IPS DF 19.7 (cell line): ENCODE data around the gene HPSE2.

Source experiments
- DNase-seq: peaks from one replicate; pipeline ENCODE4 v3.0.0-alpha.2; 2013; ENCODE audit warnings: low read depth, low spot score

HPSE2 gene

GRCh38 chr10:98465866-98466265, 769.8 kb downstream of the HPSE2 start:
- DNase-seq, result no peak

- DNase-seq, result no peak
Measured at GRCh38 chr10:98463976-98464754, 771.5 kb downstream of the HPSE2 start.

GRCh38 chr10:98463016-98463415, 772.6 kb downstream of the HPSE2 start:
- DNase-seq, result no peak

DNA sequence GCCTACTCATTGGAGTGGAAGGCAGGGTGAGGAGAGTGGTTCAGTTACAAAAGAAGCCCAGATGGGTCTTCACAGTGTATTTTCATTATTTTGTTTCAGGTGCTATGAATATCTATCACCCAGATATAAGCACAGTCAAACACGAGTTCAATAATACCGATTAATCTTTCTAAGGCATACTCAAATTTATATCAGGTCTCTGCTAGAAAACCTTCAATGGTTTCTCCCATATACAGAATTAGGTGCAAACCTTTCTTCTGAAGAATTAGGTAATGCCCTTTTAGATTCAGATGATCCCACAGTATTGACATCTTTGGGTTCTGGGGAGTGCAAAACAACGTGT, 774.2 kb downstream of the HPSE2 start:
- no peak for DNase-seq

GRCh38 chr10:98460837-98461499, 774.7 kb downstream of the HPSE2 start:
- no peak for DNase-seq

- no peak for DNase-seq
Measured at GRCh38 chr10:98458809-98459784, 776.6 kb downstream of the HPSE2 start.

GRCh38 chr10:98457721-98458120, 777.9 kb downstream of the HPSE2 start:
- DNase-seq, result no peak

DNA sequence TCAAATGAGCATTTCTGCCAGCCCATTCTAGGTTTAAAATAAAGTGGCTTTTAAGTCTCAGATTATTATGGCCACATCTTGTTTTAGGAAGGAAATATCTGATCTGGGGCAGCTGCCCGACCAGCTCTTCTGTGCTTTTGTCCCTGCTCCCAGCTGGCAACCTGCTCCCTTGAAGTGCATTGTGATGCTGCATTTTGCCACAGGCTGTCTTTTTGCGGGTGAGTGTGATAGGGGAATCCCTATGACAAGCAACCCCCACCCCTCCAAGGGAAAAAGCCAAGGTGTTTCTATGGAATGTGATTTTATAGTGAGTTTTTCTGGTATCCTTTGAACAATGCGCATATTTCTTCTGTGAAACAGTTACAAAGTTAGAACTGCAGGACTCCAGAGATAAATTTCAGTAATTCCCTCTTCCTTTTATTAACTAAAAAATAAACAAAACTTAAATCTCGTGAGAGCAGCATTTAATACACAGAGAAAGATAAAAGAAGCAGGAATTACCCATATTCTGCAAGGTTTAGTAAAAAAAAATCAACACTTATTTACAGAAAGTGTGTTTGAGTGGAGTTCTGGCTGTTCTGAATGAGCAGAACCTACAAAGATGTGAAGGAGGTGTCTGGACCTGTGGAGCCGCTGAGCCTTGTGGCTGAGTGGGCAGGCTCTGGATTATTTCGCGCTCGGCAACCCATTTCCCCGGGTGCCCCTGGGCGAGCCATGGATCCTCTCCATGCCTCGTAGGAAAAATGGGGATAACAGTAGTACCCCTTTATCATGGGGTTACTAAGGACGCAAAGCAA, 778.8 kb downstream of the HPSE2 start:
- no peak for DNase-seq

GRCh38 chr10:98456043-98456570, 779.5 kb downstream of the HPSE2 start:
- no peak for DNase-seq

- no peak for DNase-seq
Measured at GRCh38 chr10:98453729-98454128, 781.9 kb downstream of the HPSE2 start.

DNA sequence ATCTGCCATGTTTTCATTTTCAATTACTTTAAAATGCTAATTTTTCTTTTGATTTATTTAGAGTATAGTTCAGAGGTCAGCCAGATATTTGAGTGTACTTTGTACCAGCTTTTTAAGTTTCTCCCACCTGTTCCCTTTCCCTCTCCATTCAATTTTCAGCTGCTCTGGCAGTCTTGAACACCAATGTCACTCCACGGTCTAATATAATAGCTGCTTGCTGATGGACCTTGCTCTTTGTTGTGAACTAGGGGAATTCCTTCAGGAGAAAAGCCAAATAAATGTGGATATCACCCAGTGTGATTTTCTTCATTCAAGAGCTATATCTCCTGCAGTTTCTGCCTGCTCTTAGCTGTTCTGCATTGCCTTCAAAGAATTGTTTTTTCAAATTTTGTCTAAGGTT, 785.0 kb downstream of the HPSE2 start:
- no peak for DNase-seq

GRCh38 chr10:98449287-98449686, 786.4 kb downstream of the HPSE2 start:
- DNase-seq, result no peak

DNA sequence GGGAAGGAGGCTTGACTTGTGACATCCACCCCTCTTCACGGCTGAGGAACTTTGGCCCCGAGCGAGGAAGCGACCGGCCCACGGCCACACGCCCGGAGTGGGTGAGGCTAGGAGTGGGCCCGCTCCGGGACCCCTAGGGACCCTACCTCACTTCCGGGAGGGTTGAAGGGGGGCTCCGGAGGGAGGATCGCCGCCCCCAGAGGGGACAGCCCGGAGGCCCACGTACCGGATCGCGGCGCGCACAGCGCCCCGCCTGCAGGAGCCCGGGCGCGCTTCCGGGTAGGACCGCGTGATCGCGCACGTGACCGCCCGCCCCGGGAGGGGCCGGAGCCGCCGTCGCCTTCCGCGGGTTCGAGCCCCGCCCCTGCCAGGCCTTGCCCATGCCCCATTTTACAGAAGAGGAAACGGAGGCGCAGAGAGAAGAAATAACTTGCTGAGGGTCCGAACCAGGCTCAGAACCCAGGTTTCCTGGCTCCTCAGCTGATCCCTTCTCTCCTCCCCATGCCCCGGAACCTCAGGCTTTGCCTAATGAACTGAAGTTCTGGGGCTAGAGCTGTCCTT, 788.9 kb downstream of the HPSE2 start, which contains the start of gene HPS1:
TSS of gene HPS1 (minus strand) at position 275 of the 561 bp plus-strand sequence. CDS start 3,695 bp downstream, outside the sequence.
- DNase-seq, result no peak

DNA sequence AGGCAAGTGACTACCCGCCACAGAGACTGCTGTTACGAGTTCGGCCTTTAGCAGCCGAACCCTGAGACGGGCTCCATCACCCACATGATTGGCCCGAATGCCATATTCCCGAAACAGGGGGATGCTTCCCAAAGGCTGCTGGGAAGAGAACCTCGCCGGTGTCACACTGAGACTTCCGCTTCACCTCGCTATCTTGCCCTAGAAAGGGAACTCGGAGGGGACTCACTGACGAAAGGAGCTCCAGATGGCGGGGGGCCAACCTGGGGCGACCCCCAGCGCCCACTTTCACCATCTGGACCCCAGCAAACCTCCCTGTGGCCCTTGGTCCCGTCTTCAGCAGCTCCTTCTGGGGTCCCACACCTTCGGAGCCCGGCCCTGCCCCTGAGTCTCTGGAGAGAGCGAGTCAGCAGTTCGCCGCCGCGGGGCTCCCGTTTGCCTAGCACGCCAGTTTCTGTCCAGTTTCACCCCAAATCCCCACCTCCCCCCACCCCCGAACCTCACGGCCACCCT, 789.4 kb downstream of the HPSE2 start:
- no peak for DNase-seq

GRCh38 chr10:98445200-98445812, 790.3 kb downstream of the HPSE2 start:
- DNase-seq, result no peak

DNA sequence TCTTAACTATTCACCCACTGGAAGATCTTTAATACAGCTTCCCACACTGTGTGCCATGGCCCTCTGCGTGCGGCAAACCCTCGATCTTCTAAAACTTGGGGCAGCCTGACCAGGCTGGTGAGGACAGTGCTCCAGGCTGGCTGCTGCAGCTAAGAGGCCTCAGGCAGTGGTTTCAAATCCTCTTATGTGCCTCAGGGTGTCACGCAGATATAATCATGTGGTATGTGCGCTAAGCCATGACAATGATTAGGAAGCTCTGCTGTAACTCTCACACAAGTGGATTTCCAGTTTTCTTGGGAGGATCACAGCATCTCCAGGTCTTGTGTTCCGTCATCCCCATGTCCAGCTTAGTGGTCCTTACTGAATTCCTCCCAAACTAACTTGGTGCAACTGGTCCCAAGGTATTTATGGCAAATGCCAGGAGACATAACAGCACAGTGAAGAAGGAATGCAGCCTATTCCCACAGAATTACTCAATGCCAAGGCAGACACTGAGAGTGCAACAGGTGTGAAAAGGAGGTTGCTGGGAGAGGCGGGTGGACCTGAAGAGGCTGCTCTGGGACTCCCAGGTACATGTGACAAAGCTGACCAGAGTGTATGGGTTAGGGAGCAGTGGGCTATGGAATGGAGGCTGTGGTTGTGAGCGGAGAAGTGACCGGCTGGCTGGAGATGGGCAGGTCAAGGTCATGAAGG, 791.2 kb downstream of the HPSE2 start:
- no peak for DNase-seq

GRCh38 chr10:98438715-98439114, 796.9 kb downstream of the HPSE2 start:
- no peak for DNase-seq

DNA sequence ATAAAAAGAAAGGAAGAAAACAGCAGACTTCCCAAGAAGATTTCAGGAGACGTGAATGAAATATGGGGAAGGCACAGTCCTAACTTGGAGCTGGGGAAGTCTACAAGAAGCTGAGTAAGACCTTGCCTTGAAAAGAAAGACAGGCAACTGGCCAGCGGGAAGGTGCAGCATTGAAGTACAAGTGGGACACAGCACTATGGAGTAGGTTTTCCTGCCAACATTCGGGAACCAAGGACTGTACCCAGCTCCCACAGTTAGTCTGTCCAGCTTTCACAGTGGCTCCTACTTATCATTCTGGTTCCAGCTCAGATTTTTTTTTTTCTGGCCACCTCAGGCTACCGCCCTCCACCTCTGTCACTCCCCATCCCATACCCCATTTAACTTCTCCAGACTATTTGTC, 798.9 kb downstream of the HPSE2 start:
- DNase-seq, result no peak

GRCh38 chr10:98435178-98435577, 800.5 kb downstream of the HPSE2 start:
- DNase-seq, result no peak
